IPS-18c (cell line): ENCODE measurements around the gene CHST2.
"Not testable (repeated sequence)": the region's sequence is repeated elsewhere in the genome, so short reads cannot be mapped to it uniquely, and the experiment has no call there.

Source experiments
- H3K4me3 ChIP-seq: 2 replicates; pipeline ENCODE4 v1.7.0; 2013; ENCODE audit warnings: low read depth, mild to moderate bottlenecking, low read length, moderate library complexity; ENCODE audit not compliant: insufficient read depth
- H3K9me3 ChIP-seq: one replicate; pipeline ENCODE4 v1.6.1; 2013; ENCODE audit warnings: mild to moderate bottlenecking, low read length, moderate library complexity; ENCODE audit not compliant: control insufficient read depth, insufficient read depth

The CHST2 gene

GRCh38 chr3:143150071-143150470, 30.5 kb downstream of the CHST2 start:
- Histone ChIP-seq H3K4me3 (no peak overlapping the region), H3K9me3 (no peaks in the 10 kb centered on the region)

- Histone ChIP-seq H3K4me3 (no peak overlapping the region), H3K9me3 (no peaks in the 10 kb centered on the region)
These were observed 31.6 kb downstream of the CHST2 start for GRCh38 chr3:143151004-143151731.

- Histone ChIP-seq H3K4me3 (no peak overlapping the region), H3K9me3 (no peaks in the 10 kb centered on the region)
These were observed 32.5 kb downstream of the CHST2 start for GRCh38 chr3:143152043-143152442.

- no peak overlapping the region for H3K4me3 ChIP-seq
- H3K9me3 ChIP-seq, result no peaks in the 10 kb centered on the region
These were observed 36.2 kb downstream of the CHST2 start for GRCh38 chr3:143155756-143156155.

- H3K4me3 ChIP-seq, result no peak overlapping the region
These were observed 38.7 kb downstream of the CHST2 start for GRCh38 chr3:143158014-143158988.

GRCh38 chr3:143160437-143160836, 40.9 kb downstream of the CHST2 start:
- no peaks in the 10 kb centered on the region for H3K9me3 ChIP-seq
- no peak overlapping the region for H3K4me3 ChIP-seq

More at GRCh38 chr3:143158014-143158988, 38.7 kb downstream of the CHST2 start:
- H3K9me3 ChIP-seq, result no peaks in the 10 kb centered on the region

GRCh38 chr3:143163562-143164100, 44.1 kb downstream of the CHST2 start:
- Histone ChIP-seq H3K4me3 (no peak overlapping the region), H3K9me3 (no peaks in the 10 kb centered on the region)

- no peaks in the 10 kb centered on the region for H3K9me3 ChIP-seq
- H3K4me3 ChIP-seq, result no peak overlapping the region
These were observed 45.6 kb downstream of the CHST2 start for GRCh38 chr3:143165211-143165610.

GRCh38 chr3:143165612-143166285, 46.2 kb downstream of the CHST2 start:
- H3K9me3 ChIP-seq, H3K4me3 ChIP-seq: not testable (repeated sequence)

- Histone ChIP-seq H3K9me3 (no peaks in the 10 kb centered on the region), H3K4me3 (no peak overlapping the region)
These were observed 46.8 kb downstream of the CHST2 start for GRCh38 chr3:143166376-143166775.

- Histone ChIP-seq H3K9me3 (no peaks in the 10 kb centered on the region), H3K4me3 (no peak overlapping the region)
These were observed 48.6 kb downstream of the CHST2 start for GRCh38 chr3:143167969-143168854.

- Histone ChIP-seq H3K4me3 (no peak overlapping the region), H3K9me3 (no peaks in the 10 kb centered on the region)
These were observed 49.3 kb downstream of the CHST2 start for GRCh38 chr3:143168855-143169192.

- Histone ChIP-seq H3K9me3 (no peaks in the 10 kb centered on the region), H3K4me3 (no peak overlapping the region)
These were observed 50.5 kb downstream of the CHST2 start for GRCh38 chr3:143170074-143170473.

GRCh38 chr3:143170676-143171075, 51.1 kb downstream of the CHST2 start:
- H3K4me3 ChIP-seq, result no peak overlapping the region
- no peaks in the 10 kb centered on the region for H3K9me3 ChIP-seq

GRCh38 chr3:143171141-143171980, 51.8 kb downstream of the CHST2 start:
- Histone ChIP-seq H3K9me3 (no peaks in the 10 kb centered on the region), H3K4me3 (no peak overlapping the region)
